ENCODE results near the gene ARID4A.
"Not testable (repeated sequence)": the region's sequence is repeated elsewhere in the genome, so short reads cannot be mapped to it uniquely, and the experiment has no call there.

The ARID4A gene

GRCh38 chr14:58362798-58363412 lies 64.5 kb downstream of the ARID4A start:
- DNase-seq (ENCODE audit: low read depth in 2 of 2), result no peak

- DNase-seq (ENCODE audit: low read depth in 2 of 2), result no peak
These were observed 66.0 kb downstream of the ARID4A start for GRCh38 chr14:58364316-58364715.

GRCh38 chr14:58367296-58367695 lies 68.9 kb downstream of the ARID4A start:
- DNase-seq (ENCODE audit: low read depth in 2 of 2), result no peak

GRCh38 chr14:58368956-58369355 lies 70.6 kb downstream of the ARID4A start:
- DNase-seq (ENCODE audit: low read depth in 2 of 2), result no peak

GRCh38 chr14:58376791-58377190 lies 78.4 kb downstream of the ARID4A start:
- DNase-seq (ENCODE audit: low read depth in 2 of 2), result no peak

- DNase-seq (ENCODE audit: low read depth in 2 of 2), result no peak
These were observed 92.5 kb downstream of the ARID4A start for GRCh38 chr14:58390830-58391229.

GRCh38 chr14:58395562-58395811 lies 97.1 kb downstream of the ARID4A start:
- no peak for DNase-seq (ENCODE audit: low read depth in 2 of 2)

GRCh38 chr14:58395812-58396788 lies 97.7 kb downstream of the ARID4A start, which contains the start of gene TOMM20L:
TSS of gene TOMM20L (plus strand) at chr14:58395930. CDS start at chr14:58395958, 28 bp downstream.
- peak; percentile 32 to 36 for DNase-seq (ENCODE audit: low read depth in 2 of 2)

GRCh38 chr14:58397156-58397555 lies 98.8 kb downstream of the ARID4A start:
- no peak for DNase-seq (ENCODE audit: low read depth in 2 of 2)

- DNase-seq (ENCODE audit: low read depth in 2 of 2), result no peak
These were observed 100.1 kb downstream of the ARID4A start for GRCh38 chr14:58398495-58398894.

- DNase-seq (ENCODE audit: low read depth in 2 of 2), result no peak
These were observed 100.5 kb downstream of the ARID4A start for GRCh38 chr14:58398895-58399294.

GRCh38 chr14:58401587-58401986 lies 103.2 kb downstream of the ARID4A start:
- DNase-seq (ENCODE audit: low read depth in 2 of 2), result no peak

GRCh38 chr14:58408681-58409215 lies 110.4 kb downstream of the ARID4A start:
- DNase-seq (ENCODE audit: low read depth in 2 of 2), result no peak

- no peak for DNase-seq (ENCODE audit: low read depth in 2 of 2)
These were observed 116.5 kb downstream of the ARID4A start for GRCh38 chr14:58414845-58415244.

- DNase-seq (ENCODE audit: low read depth in 2 of 2), result no peak
These were observed 117.5 kb downstream of the ARID4A start for GRCh38 chr14:58415636-58416547.

GRCh38 chr14:58416934-58417333 lies 118.6 kb downstream of the ARID4A start:
- DNase-seq (ENCODE audit: low read depth in 2 of 2), result not testable (repeated sequence)

Data from fibroblast of skin of left biceps (primary cell).